ENCODE measurements around the gene GPBP1.

DNA sequence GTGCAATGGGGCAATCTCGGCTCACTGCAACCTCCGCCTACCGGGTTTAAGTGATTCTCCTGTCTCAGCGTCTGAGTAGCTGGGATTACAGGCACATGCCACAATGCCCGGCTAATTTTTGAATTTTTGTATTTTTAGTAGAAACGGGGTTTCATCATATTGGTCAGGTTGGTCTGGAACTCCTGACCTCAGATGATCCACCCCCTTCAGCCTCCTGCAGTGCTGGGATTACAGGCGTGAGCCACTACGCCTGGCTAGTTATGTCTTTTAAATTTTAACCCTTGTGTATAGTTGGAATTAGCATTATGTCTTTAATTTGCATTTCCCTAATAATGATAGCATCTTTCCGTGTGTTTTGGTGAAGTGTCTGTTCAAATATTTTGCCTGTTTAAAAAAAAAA lies 11.5 kb downstream of the GPBP1 start:
- TF ChIP-seq, protein P1, sequence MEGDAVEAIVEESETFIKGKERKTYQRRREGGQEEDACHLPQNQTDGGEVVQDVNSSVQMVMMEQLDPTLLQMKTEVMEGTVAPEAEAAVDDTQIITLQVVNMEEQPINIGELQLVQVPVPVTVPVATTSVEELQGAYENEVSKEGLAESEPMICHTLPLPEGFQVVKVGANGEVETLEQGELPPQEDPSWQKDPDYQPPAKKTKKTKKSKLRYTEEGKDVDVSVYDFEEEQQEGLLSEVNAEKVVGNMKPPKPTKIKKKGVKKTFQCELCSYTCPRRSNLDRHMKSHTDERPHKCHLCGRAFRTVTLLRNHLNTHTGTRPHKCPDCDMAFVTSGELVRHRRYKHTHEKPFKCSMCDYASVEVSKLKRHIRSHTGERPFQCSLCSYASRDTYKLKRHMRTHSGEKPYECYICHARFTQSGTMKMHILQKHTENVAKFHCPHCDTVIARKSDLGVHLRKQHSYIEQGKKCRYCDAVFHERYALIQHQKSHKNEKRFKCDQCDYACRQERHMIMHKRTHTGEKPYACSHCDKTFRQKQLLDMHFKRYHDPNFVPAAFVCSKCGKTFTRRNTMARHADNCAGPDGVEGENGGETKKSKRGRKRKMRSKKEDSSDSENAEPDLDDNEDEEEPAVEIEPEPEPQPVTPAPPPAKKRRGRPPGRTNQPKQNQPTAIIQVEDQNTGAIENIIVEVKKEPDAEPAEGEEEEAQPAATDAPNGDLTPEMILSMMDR (IDR thresholded peaks at IDR 0.05; ENCODE audit: insufficient read depth, low read length, poor library complexity, severe bottlenecking): no peak
- no peak for TF ChIP-seq EZH2phosphoT487 (conservative IDR thresholded peaks at IDR 0.05; ENCODE audit: low read length)
